Measurements from ENCODE around the gene SEC22C.

DNA sequence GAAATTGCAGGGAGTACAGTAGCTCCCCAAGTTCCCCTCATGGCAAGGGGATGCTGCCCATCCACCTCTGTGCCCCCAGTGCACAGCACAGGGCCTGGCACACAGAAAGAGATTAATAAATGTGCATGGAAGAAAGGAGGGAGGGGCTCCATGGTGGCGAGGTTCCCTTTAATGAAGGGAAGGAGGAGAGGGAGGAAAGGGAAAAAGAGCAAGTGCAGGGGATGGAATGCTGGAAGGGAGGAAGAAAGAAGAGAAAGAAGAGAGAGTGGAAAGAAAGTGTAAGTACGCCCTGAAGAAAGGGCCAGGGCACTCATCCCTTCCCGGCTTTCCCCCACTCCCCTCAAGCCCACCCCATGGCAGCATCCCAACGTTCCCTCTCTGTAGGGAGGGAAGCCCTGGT is 80.9 kb downstream of the SEC22C start:
- no peak for TF ChIP-seq POLR2A (IDR thresholded peaks at IDR 0.05; ENCODE audit: low read depth)
- TF ChIP-seq, protein P1, sequence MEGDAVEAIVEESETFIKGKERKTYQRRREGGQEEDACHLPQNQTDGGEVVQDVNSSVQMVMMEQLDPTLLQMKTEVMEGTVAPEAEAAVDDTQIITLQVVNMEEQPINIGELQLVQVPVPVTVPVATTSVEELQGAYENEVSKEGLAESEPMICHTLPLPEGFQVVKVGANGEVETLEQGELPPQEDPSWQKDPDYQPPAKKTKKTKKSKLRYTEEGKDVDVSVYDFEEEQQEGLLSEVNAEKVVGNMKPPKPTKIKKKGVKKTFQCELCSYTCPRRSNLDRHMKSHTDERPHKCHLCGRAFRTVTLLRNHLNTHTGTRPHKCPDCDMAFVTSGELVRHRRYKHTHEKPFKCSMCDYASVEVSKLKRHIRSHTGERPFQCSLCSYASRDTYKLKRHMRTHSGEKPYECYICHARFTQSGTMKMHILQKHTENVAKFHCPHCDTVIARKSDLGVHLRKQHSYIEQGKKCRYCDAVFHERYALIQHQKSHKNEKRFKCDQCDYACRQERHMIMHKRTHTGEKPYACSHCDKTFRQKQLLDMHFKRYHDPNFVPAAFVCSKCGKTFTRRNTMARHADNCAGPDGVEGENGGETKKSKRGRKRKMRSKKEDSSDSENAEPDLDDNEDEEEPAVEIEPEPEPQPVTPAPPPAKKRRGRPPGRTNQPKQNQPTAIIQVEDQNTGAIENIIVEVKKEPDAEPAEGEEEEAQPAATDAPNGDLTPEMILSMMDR (IDR thresholded peaks at IDR 0.05), result no peak
- TF ChIP-seq EP300 (IDR thresholded peaks at IDR 0.05), result no peak
- TF ChIP-seq POLR2AphosphoS5 (IDR thresholded peaks at IDR 0.05), result no peak

Data from esophagus muscularis mucosa (tissue), 4 donors.